ENCODE data around the gene LCK. TPM values are rescaled to one million over a fixed set of nuclear protein-coding genes. Genes with fewer than 3 reads are reported as not detected.
A peak's percentile ranks its signal among the peaks of the same experiment; 100 is the strongest.
"Not testable (repeated sequence)": the region's sequence is repeated elsewhere in the genome, so short reads cannot be mapped to it uniquely, and the experiment has no call there.

LCK gene
- total and polyA plus RNA-seq, 2 donors (not counting 1 experiment from before 2014, with no cell fraction given) = not detected

- peaks cover 1% of the 10 kb centered on the region for H3K36me3 ChIP-seq (ENCODE audit: control insufficient read depth, insufficient read depth, low read length)
- no peaks in the 10 kb centered on the region for H3K4me1 ChIP-seq (ENCODE audit: control insufficient read depth, extremely low read depth, insufficient read depth, low read length)
- no peaks in the 10 kb centered on the region for H4K20me1 ChIP-seq (ENCODE audit: control insufficient read depth, extremely low read depth, insufficient read depth, low read length)
- peak overlapping the region; percentile 72 for H3K9ac ChIP-seq (ENCODE audit: insufficient read depth, low read length)
- peak overlapping the region; percentile 88 for H2AFZ ChIP-seq (ENCODE audit: low read length)
- H3K27me3 ChIP-seq (ENCODE audit: control insufficient read depth, insufficient read depth, low read length) = no peaks in the 10 kb centered on the region
- no peaks in the 10 kb centered on the region for H3K9me3 ChIP-seq (ENCODE audit: control insufficient read depth, insufficient read depth, low read depth, low read length)
- peak overlapping the region; percentile 64 to 91 (median 78) for H3K4me3 ChIP-seq (replicated peaks in 1 of 4; ENCODE audit: control extremely low read depth in 1 of 4, insufficient read depth in 1 of 4, low read depth in 3 of 4, low read length in 4 of 4)
- H3K79me2 ChIP-seq (ENCODE audit: control insufficient read depth, insufficient read depth, low read length) = peaks cover 34% of the 10 kb centered on the region
- H3K4me2 ChIP-seq (ENCODE audit: extremely low read depth, insufficient read depth, low read length) = peak overlapping the region; percentile 73
- peak in 1 of 2 donors; percentile 58 for DNase-seq (ENCODE audit: low read depth in 2 of 2)
- TF ChIP-seq EZH2 (IDR thresholded peaks at IDR 0.05; ENCODE audit: low read length, missing control alignments) (no peak), CTCF (conservative IDR thresholded peaks at IDR 0.05 in 1 of 2, IDR thresholded peaks at IDR 0.05 in 1 of 2; ENCODE audit: low read depth in 1 of 2, low read length in 2 of 2) (no peak)
- peak overlapping the region; percentile 76 for H3K27ac ChIP-seq (ENCODE audit: insufficient read depth, low read length)
These were observed 40.2 kb downstream of the LCK start for GRCh38 chr1:32291145-32291707.

- Histone ChIP-seq H3K79me2 (ENCODE audit: control insufficient read depth, insufficient read depth, low read length) (peaks cover 35% of the 10 kb centered on the region), H3K9ac (ENCODE audit: insufficient read depth, low read length) (peak within 1 kb of the TSS; percentile 72), H3K27ac (ENCODE audit: insufficient read depth, low read length) (peak within 1 kb of the TSS; percentile 76), H3K36me3 (ENCODE audit: control insufficient read depth, insufficient read depth, low read length) (peaks cover 1% of the 10 kb centered on the region), H3K27me3 (ENCODE audit: control insufficient read depth, insufficient read depth, low read length) (no peaks in the 10 kb centered on the region), H3K9me3 (ENCODE audit: control insufficient read depth, insufficient read depth, low read depth, low read length) (no peaks in the 10 kb centered on the region), H2AFZ (ENCODE audit: low read length) (peak within 1 kb of the TSS; percentile 93), H4K20me1 (ENCODE audit: control insufficient read depth, extremely low read depth, insufficient read depth, low read length) (no peaks in the 10 kb centered on the region), H3K4me2 (ENCODE audit: extremely low read depth, insufficient read depth, low read length) (peak within 1 kb of the TSS; percentile 99), H3K4me3 (replicated peaks in 1 of 4; ENCODE audit: control extremely low read depth in 1 of 4, insufficient read depth in 1 of 4, low read depth in 3 of 4, low read length in 4 of 4) (peak within 1 kb of the TSS; percentile 69 to 94 (median 88)), H3K4me1 (ENCODE audit: control insufficient read depth, extremely low read depth, insufficient read depth, low read length) (no peaks in the 10 kb centered on the region)
- TF ChIP-seq CTCF (conservative IDR thresholded peaks at IDR 0.05 in 1 of 2, IDR thresholded peaks at IDR 0.05 in 1 of 2; ENCODE audit: low read depth in 1 of 2, low read length in 2 of 2) (no peak), EZH2 (IDR thresholded peaks at IDR 0.05; ENCODE audit: low read length, missing control alignments) (no peak)
- peak; percentile 90 to 95 for DNase-seq (ENCODE audit: low read depth in 2 of 2)
These were observed 40.9 kb downstream of the LCK start, which contains the start of gene HDAC1 for GRCh38 chr1:32291708-32292538. TSS of gene HDAC1 (plus strand) at chr1:32292083. CDS start at chr1:32292170, 87 bp downstream.

- H3K9ac ChIP-seq (ENCODE audit: insufficient read depth, low read length); DNase-seq (ENCODE audit: low read depth in 2 of 2); H2AFZ ChIP-seq (ENCODE audit: low read length); H3K4me2 ChIP-seq (ENCODE audit: extremely low read depth, insufficient read depth, low read length); H3K4me1 ChIP-seq (ENCODE audit: control insufficient read depth, extremely low read depth, insufficient read depth, low read length); H3K27ac ChIP-seq (ENCODE audit: insufficient read depth, low read length); H3K27me3 ChIP-seq (ENCODE audit: control insufficient read depth, insufficient read depth, low read length); H3K4me3 ChIP-seq (replicated peaks in 1 of 4; ENCODE audit: control extremely low read depth in 1 of 4, insufficient read depth in 1 of 4, low read depth in 3 of 4, low read length in 4 of 4); H4K20me1 ChIP-seq (ENCODE audit: control insufficient read depth, extremely low read depth, insufficient read depth, low read length); H3K9me3 ChIP-seq (ENCODE audit: control insufficient read depth, insufficient read depth, low read depth, low read length); H3K36me3 ChIP-seq (ENCODE audit: control insufficient read depth, insufficient read depth, low read length): not testable (repeated sequence)
- peaks cover 43% of the 10 kb centered on the region for H3K79me2 ChIP-seq (ENCODE audit: control insufficient read depth, insufficient read depth, low read length)
These were observed 47.1 kb downstream of the LCK start for GRCh38 chr1:32298211-32298610.

Measured in fibroblast of lung (primary cell).